ENCODE data around the gene PADI6.

Gene PADI6

DNA sequence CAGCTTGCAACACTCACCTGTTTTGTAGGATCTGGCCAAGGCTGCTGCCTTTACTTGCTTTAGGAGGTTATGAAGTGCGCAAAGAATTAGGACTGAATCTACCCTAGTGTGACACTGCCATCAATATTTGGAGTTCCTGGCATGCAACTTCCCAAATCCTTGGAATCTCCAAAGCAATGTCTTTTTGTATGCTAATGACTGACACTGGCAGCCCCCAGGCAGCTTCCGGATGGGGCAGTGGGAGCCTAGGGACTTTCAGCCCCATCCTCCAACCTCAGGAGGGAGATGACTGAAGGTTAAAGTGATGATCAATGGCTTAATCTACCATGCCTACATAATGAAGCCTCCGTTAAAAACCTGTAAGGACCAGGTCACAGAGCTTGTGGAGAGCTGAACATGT is 62.0 kb downstream of the PADI6 start:
- no peak for DNase-seq (ENCODE audit: low read depth in 2 of 2)

DNA sequence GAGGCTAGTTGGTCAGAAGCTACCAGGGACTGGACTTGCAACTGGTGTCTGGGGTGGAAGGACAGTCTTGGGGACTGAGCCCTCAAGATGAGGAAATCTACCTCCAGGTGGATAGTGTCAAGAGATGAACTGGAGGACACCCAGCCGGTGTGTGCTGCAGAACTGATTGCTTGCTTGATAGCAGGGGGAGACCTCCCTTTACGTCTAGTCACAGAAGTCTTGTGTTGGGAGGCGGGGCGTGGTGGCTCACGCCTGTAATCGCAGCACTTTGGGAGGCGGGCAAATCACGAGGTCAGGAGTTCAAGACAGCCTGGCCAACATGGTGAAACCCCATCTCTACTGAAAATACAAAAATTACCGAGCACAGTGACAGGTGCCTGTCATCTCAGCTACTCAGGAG is 62.6 kb downstream of the PADI6 start:
- DNase-seq (ENCODE audit: low read depth in 2 of 2) = no peak

DNA sequence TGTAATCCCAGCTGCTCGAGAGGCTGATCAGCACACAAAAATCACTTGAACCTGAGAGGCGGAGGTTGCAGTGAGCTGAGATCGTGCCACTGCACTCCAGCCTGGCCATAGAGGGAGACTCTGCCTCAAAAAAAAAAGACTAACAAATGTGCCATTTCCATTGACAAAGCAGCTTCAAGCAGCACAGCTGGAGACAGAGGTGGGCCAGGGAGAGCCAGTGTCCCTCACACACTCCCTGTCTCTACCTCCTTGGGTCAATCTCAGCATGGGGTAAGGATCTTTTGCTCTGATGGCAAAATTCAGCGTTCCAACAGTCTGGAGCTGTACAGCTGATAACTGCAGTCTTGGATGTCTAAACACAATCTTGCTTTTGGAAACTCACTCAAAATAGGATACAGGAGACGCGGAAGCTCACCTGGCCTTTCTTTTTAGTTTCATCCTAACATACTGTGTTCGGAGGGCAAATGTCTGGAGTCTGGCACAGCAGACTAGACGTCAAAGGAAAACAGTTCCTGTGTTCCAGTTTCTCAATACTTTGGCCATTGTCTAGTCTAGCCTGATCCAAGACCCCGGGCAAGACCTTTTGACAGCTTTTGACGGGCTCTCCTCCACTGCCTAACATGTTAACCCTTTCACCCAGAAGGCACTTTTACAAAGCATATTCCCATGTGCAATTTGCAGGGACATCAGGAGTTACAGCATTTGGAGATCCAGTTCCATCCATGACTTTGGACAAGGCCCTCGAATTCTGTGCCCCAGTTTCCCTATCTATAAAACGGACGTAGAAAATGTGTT is 64.6 kb downstream of the PADI6 start:
- DNase-seq (ENCODE audit: low read depth in 2 of 2) = no peak

DNA sequence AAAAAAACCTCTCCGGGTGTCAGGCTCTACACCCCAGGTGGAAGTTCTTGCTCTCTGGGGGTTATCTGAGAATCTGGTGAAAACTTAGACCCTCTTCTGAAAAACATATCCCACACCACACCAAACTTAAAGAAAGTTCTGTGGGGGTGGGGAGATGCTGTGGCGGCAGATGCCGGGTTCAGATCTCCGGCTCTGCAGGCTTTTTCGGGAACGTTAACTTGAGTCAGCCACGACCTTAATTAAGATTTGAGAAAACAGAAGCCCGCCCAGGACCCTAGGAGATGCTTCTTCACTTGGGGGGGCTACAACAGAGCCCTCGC is 65.2 kb downstream of the PADI6 start:
- DNase-seq (ENCODE audit: low read depth in 2 of 2) = no peak

DNA sequence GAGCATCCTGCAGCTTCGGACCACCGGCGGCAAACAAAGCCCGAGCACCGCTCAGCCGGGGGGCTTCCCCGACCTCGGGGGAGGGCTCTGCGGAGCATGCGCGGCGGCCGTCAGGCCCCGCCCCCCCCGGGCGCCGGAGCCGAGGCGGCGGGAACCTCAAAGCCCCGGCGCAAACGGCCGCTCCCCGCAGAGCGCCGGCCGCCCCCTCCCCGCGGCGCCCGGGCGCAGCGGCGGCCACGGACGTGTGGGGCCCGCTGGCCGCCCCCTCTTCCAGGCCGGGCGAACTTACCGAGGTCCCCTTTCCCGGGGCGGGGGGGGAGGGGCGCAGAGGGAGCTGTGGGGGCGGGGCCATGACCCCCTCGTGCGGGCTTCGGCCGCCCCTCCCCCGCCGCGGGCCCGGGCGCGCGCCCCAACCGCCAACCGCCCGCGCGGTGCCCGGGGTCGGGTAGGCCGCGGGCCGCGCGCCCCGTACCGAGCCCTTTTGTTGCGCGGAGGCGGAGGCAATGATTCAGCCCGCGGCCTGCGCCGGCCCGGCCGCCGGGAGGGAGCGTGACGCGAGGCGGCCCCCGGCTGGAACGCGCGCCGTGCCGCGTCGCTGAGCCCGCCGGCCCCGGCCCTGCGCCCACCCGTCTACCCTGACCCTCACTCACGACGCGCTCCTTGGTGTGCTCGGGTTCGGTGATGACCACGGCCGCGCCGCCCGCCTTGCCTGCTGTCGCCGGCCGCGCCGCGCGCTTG is 65.8 kb downstream of the PADI6 start:
- DNase-seq (ENCODE audit: low read depth in 2 of 2) = peak in 1 of 2 donors; percentile 66

DNA sequence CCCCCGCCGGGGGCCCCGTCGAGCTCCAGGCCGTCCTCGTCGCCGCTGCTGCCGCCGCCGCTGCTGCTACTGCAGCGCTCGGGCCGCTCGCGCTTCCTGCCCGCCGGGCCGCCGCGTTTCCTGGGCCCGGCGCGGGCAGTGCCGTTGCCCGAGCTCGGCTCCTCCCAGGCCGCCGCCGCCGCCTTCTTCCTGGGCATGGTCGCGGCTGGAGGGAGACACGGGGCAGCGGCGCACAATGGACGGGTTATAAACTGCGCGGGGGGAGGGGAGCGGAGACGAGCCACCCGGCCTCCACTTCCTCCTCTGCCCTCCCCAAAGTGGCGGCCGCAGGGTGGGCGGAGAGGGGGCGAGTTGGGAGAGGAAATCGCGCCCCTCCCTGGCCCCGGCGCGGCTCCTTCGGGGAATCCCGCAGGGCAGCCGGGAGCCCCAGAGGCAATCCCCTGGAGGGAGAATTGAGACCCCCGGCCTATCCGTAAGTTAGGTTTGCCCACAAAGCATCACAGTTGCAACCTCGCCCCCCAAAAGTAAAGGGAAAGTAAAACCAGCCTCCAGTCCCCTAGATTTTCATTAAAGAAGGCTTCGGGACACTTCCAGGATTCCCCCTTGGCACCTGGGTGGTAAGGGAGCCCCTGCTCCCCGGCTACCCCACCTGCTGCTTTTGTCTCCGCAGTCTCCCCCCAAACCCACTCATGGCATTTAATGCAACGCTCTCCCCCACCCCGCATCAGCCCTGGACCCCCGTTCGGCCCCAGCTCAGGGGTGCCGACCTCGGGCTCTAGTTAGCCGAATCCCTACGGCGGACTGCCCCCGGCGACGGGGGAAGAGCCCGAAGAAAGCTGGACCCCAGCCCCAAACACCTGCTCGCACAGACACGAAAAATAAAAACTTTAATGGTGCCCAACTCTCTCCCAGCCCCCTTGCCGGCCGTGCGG is 66.6 kb downstream of the PADI6 start:
- peak; percentile 59 to 78 for DNase-seq (ENCODE audit: low read depth in 2 of 2)

DNA sequence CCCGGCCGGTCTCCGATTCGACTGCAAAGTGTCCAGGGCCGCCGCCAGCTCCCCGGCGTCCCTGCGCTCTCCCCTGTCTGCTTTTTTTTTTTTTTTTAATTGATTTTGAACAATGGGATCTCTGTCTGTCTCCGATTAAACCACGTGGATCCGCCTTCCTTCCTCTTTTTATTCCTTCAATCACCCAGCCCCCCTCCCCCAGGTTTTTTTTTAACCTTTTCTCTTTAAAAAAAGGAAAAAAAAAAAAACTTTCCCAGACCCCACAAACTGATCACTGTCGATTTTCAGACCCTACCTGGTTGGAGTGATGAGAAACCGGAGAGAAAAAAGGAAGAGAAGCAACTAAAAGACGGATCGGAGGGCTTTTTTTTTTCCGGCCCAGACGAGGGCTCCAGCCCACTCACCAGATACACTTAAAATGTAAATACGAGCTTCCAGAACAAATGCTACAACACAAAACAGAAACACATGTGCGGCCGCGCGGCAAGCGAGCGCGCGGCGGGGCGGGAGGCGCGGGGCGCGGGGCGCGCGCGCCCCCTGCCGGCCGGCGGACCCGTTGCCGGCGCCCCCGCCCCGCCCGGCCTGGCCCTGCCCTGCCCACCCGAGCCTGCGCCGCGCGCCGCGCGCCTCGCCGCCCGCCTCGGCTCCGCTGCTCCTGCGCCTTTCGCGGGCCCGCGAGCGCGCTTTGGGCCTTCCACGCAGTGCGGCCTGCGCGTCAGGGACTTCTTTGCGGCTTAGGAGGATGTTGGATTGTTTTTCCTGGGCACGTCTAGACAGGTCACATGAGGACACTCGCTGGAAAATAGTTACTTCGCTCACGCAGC is 67.5 kb downstream of the PADI6 start, which contains the start of gene RCC2:
Gene RCC2, minus strand, starts transcription at position 428 of the 824 bp plus-strand sequence. CDS start 1,163 bp downstream, outside the sequence.
- peak; percentile 42 to 69 for DNase-seq (ENCODE audit: low read depth in 2 of 2)

DNA sequence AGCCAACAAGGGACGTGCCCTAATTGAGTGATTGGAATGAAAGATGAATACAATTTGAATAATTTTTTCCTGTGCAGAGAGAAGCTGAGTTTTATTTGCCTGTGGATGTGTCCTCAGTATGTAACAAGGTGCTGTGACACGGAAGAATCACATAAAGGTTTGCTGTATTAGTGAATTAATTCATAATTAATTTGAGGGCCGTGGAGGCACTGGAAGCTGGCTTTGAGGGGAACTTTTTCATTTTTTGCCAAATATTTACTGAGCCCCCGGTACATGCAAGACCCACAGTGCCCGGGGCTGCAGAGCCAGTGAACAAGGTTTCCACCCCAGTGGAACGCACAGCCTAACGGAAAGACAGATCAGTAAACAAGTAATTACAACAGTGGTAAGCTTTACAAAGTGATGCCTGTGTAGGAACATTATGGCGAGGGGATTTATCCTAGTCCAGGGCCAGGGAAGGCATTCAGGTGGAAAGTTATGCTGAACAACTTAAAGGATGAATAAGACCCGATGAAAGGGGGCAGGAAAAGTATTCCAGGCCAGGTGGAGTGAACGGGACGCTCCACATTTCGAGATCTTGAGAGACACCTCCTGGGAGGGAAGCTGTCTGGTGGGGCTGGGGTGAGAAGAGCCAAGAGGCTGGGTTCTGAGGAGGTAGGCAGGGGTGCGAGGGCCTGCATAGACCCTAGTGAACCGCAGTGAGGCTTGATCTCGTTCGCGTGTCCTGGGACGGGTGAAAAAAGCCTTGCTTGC is 68.3 kb downstream of the PADI6 start:
- DNase-seq (ENCODE audit: low read depth in 2 of 2) = no peak

DNA sequence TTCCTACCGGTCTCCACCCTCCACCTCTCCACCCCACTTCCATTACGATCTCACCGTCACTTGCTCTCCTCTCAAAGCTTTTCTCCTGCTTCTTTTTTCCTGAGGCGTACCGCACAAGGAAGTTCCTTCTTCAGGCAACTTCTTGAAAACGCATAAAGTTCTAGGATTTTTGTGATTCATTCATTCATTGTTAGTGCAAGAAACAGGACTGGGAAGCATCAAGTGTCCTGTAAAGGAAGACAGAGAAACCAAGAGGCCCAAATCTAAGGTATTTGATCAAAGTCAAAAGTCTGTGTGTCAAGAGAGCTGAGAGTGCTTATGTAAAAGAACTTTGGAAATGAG is 68.8 kb downstream of the PADI6 start:
- DNase-seq (ENCODE audit: low read depth in 2 of 2) = no peak

DNA sequence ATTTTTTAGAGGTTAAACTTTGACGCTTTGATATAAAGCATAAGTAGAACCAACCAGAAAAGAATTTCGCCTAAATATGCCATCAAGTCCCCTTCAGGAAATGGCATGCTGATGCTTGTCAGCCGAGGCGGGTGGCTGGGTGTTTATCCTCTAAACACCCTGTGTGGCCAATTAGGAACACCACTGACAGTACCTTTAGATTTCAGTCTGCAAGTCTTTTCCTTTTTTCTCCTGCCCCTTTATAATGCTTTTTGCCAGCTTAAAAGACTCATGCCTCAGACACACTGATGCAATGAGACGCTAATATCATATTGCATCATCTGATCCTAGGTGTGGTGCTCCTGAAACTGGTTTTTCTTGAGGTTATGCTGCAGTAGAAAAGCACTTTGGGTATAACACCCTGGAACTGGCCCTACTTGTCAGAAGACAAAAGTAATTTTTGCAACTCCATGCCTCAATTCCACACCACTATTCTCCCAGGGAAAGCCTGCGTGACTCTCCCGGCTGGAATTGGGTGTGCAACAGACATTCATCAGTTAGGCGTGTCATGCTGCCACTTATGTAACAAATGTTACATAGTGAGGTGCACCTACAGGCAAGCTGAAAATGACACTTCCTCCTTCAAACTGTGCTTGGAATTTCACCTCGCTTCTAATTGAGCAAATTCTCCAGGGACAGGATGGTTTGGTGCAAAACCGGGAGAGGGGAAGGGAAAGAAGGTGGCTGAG is 69.4 kb downstream of the PADI6 start:
- DNase-seq (ENCODE audit: low read depth in 2 of 2) = no peak

DNA sequence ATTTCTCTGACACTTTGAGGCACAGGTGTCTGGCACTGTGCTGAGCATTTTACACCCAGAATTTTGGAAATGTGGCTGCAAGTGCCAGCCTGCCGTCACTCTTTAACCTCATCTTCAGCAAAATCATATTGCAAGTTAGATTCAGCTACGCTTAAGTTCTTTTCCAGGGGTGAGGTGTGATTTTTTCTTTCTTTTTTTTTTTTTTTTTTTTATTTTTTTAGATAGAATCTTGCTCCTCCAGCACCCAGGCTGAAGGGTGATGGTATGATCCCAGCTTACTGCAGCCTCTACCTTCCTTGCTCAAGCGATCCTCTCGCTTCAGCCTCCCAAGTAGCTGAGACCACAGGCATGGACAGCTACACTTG is 70.0 kb downstream of the PADI6 start:
- no peak for DNase-seq (ENCODE audit: low read depth in 2 of 2)

DNA sequence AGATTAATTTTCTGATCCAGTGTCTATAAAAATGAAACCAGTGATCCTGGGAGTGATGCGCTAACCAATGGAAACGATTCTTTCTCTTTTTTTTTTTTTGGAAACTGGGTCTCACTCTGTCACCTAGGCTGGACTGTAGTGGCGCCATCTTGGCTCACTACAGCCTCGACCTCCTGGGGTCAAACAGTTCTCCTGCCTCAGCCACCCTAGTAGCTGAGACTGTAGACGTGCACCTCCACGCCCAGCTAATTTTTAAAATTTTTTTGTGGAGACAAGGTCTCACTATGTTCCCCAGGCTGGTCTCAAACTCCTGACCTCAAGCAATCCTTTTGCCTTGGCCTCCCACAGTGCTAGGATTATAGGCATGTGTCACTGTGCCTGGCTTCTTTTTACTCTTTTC is 70.8 kb downstream of the PADI6 start:
- DNase-seq (ENCODE audit: low read depth in 2 of 2) = no peak

DNA sequence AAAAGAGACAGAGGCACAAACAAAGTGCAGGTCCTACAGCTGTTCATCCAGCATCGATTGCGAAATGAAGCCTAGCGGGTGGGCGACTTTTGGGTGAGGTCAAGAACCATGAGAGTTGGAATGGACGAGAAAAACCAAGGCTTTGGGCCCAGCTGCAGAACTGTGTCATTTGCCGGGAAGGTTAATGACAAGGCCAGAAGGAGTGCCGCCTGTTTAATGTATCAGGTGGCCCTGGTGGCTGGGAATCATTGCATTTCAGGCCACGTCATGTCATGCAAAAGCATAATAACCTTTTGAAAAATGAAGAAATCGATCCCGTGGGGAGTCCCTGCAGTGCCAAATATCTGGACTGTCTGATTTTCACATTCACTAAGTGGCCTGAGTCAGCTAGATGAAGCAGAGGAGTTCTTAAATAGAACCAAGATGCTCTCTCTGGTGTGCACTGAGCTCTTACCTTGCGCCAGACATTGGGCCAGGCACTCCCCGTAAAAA is 75.6 kb downstream of the PADI6 start:
- no peak for DNase-seq (ENCODE audit: low read depth in 2 of 2)
